ENCODE measurements around the gene CHORDC1. TPM values are rescaled to one million over a fixed set of nuclear protein-coding genes. Genes with fewer than 3 reads are reported as not detected.

Gene CHORDC1
- total and polyA plus RNA-seq, 10 donors = 21.0 to 82.6 (median 44.7) TPM

DNA sequence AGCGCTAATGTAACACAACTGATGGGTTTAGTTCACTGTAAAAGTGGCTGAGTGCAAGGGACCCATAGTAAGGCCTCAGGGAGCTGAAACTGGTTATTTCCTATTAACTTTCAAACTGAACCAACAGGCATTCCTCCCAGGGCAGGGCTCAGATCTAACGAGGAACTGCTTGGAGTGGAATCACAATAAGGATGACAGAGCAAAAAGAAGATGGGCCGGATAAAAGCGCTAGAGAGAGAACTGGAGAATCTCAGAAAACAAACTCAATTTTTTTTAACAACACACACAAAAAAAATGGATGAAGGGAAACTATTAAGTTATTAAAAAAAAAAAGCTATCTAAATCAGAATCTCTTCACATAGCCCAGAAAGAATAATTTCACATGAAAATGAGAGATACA lies 14.2 kb upstream of the CHORDC1 start:
- DNase-seq = no peak
- Histone ChIP-seq H3K4me1 (no peaks in the 10 kb centered on the region), H3K4me3 (no peak overlapping the region), H3K9me3 (no peaks in the 10 kb centered on the region), H3K27ac (no peak overlapping the region), H3K36me3 (no peaks in the 10 kb centered on the region), H3K27me3 (replicated peaks in 1 of 7) (no peaks in the 10 kb centered on the region)
- intact Hi-C loops (cut with DNase I; ENCODE audit: low total_unique reads) = no loop called here
- WGBS, 5 donors = 79 to 84% (median 83%) methylated on average over 4 of the region's 4 CpGs
- TF ChIP-seq, protein P1, sequence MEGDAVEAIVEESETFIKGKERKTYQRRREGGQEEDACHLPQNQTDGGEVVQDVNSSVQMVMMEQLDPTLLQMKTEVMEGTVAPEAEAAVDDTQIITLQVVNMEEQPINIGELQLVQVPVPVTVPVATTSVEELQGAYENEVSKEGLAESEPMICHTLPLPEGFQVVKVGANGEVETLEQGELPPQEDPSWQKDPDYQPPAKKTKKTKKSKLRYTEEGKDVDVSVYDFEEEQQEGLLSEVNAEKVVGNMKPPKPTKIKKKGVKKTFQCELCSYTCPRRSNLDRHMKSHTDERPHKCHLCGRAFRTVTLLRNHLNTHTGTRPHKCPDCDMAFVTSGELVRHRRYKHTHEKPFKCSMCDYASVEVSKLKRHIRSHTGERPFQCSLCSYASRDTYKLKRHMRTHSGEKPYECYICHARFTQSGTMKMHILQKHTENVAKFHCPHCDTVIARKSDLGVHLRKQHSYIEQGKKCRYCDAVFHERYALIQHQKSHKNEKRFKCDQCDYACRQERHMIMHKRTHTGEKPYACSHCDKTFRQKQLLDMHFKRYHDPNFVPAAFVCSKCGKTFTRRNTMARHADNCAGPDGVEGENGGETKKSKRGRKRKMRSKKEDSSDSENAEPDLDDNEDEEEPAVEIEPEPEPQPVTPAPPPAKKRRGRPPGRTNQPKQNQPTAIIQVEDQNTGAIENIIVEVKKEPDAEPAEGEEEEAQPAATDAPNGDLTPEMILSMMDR (IDR thresholded peaks at IDR 0.05 in 8 of 11, conservative IDR thresholded peaks at IDR 0.05 in 3 of 11) = no peak
- no peak for TF ChIP-seq POLR2A (IDR thresholded peaks at IDR 0.05)
- TF ChIP-seq POLR2AphosphoS5 (IDR thresholded peaks at IDR 0.05) = no peak

DNA sequence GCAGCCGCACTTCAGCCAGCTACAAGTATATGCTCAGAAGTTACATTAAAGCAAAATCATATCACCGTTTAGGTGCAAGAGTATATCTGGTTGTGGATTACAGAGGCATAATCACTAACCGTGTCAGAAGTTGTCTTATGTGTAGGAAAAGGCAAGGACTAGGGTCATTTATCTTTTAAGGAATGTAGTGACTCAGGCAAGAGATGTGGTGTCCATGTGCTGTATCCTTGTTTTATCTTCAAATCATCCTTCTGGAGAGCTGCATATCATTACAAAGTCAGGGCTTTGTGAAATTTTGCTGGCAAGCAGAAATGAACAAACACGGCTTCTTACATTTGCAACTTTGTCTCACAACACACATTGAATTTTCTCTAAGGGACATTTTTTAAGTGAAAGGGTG lies 12.7 kb upstream of the CHORDC1 start:
- H3K4me1 ChIP-seq = no peaks in the 10 kb centered on the region
- intact Hi-C loops (cut with DNase I; ENCODE audit: low total_unique reads) = no loop called here
- TF ChIP-seq POLR2AphosphoS5 (IDR thresholded peaks at IDR 0.05) (no peak), POLR2A (IDR thresholded peaks at IDR 0.05) (no peak)
- TF ChIP-seq, protein P1 (IDR thresholded peaks at IDR 0.05 in 8 of 11, conservative IDR thresholded peaks at IDR 0.05 in 3 of 11) = no peak
- no peak overlapping the region for H3K27ac ChIP-seq
- H3K27me3 ChIP-seq (replicated peaks in 1 of 7) = no peaks in the 10 kb centered on the region
- H3K9me3 ChIP-seq = no peaks in the 10 kb centered on the region
- 90 to 95% (median 94%) methylated on average over 4 of the region's 4 CpGs for WGBS, 5 donors
- no peaks in the 10 kb centered on the region for H3K36me3 ChIP-seq
- no peak overlapping the region for H3K4me3 ChIP-seq
- DNase-seq = no peak

DNA sequence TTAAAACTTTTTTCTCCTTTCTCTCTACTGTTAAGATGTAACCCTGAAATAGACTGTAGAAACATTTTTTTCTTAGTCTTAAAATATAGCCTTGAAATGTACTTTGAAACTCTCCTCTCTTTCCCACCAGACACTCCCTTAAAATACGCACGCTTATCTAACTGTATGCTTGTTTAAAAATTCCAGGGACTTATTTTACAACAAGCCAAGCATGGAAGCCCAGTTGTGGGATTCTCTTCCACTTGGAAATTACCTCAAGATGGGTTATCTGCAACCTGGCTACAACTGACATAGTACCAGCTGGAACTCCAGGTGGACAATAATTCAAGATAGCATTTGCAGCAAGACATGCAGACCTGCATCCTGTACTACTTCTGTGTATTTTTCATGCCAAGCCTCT lies 12.1 kb upstream of the CHORDC1 start:
- intact Hi-C loops (cut with DNase I; ENCODE audit: low total_unique reads) = no loop called here
- 88 to 95% (median 90%) methylated on average over 2 of the region's 2 CpGs for WGBS, 5 donors
- H3K36me3 ChIP-seq = no peaks in the 10 kb centered on the region
- DNase-seq = no peak
- peaks cover 0 to 2% (median 0%) of the 10 kb centered on the region in 8 donors for H3K9me3 ChIP-seq
- no peak overlapping the region for H3K4me3 ChIP-seq
- TF ChIP-seq POLR2A (IDR thresholded peaks at IDR 0.05) = no peak
- TF ChIP-seq, protein P1 (IDR thresholded peaks at IDR 0.05 in 8 of 11, conservative IDR thresholded peaks at IDR 0.05 in 3 of 11) = no peak
- TF ChIP-seq POLR2AphosphoS5 (IDR thresholded peaks at IDR 0.05) = no peak
- H3K27me3 ChIP-seq (replicated peaks in 1 of 7) = no peaks in the 10 kb centered on the region
- H3K27ac ChIP-seq = no peak overlapping the region
- no peaks in the 10 kb centered on the region for H3K4me1 ChIP-seq

- TF ChIP-seq POLR2AphosphoS5 (IDR thresholded peaks at IDR 0.05) (no peak), POLR2A (IDR thresholded peaks at IDR 0.05) (no peak)
- TF ChIP-seq, protein P1 (IDR thresholded peaks at IDR 0.05 in 8 of 11, conservative IDR thresholded peaks at IDR 0.05 in 3 of 11) = no peak
- no peaks in the 10 kb centered on the region for H3K36me3 ChIP-seq
- H3K4me3 ChIP-seq = no peak overlapping the region
- no peak overlapping the region for H3K27ac ChIP-seq
- H3K9me3 ChIP-seq = peaks cover 0 to 9% (median 0%) of the 10 kb centered on the region in 8 donors
- H3K27me3 ChIP-seq (replicated peaks in 1 of 7) = no peaks in the 10 kb centered on the region
- peaks cover 0 to 7% (median 0%) of the 10 kb centered on the region in 6 donors for H3K4me1 ChIP-seq
- WGBS, 5 donors = 84 to 100% (median 92%) methylated on average over 1 of the region's 1 CpG
- DNase-seq = no peak
- intact Hi-C loops (cut with DNase I; ENCODE audit: low total_unique reads) = no loop called here
Observed at GRCh38 chr11:90229791-90230190, 6.9 kb upstream of the CHORDC1 start.

All from spleen (tissue), 11 donors.